Neural crest cell (in vitro differentiated cells): ENCODE data around the gene GPR157. TPM values are rescaled to one million over a fixed set of nuclear protein-coding genes. Genes with fewer than 3 reads are reported as not detected.

Source experiments
- DNase-seq: peaks from one replicate; pipeline ENCODE4 v3.0.0; 2021; ENCODE audit warnings: low read depth, mixed read lengths, low spot score
- H3K27ac Mint-ChIP-seq: one replicate; pipeline ENCODE4 v1.8.0; 2021; ENCODE audit warnings: mild to moderate bottlenecking, mixed read lengths; ENCODE audit not compliant: unreplicated experiment
- H3K27me3 Mint-ChIP-seq: 2 replicates; pipeline ENCODE4 v1.8.0; 2021; ENCODE audit warnings: low read depth, mild to moderate bottlenecking, mixed read lengths
- H3K36me3 Mint-ChIP-seq: 2 replicates; pipeline ENCODE4 v1.8.0; 2021; ENCODE audit warnings: low read depth, mild to moderate bottlenecking, mixed read lengths
- H3K4me1 Mint-ChIP-seq: 2 replicates; pipeline ENCODE4 v1.8.0; 2021; ENCODE audit warnings: mixed read lengths
- H3K4me3 Mint-ChIP-seq: one replicate; pipeline ENCODE4 v1.8.0; 2021; ENCODE audit warnings: mild to moderate bottlenecking, mixed read lengths
- H3K9me3 Mint-ChIP-seq: 2 replicates; pipeline ENCODE4 v1.8.0; 2021; ENCODE audit warnings: mixed read lengths
- total RNA-seq: library from RNA; stranded (reverse); gene quantifications from 2 replicates; pipeline ENCODE4 v1.2.1, GENCODE V29; 2021
- TF ChIP-seq, protein P1 (sequence below): fragments of 200-600 bp; sonication (generic); conservative IDR thresholded peaks from 2 replicates; pipeline ENCODE4 v1.5.0; 2021; ENCODE audit warnings: antibody characterized with exemption, mild to moderate bottlenecking

GPR157 gene
- total RNA-seq, 1 donor from 2014 or later, result 1.9 TPM

GRCh38 chr1:9119745-9120144 lies 9.2 kb downstream of the GPR157 start:
- peaks cover under 1% of the 10 kb centered on the region for H3K9me3 Mint-ChIP-seq
- DNase-seq, result no peak

DNA sequence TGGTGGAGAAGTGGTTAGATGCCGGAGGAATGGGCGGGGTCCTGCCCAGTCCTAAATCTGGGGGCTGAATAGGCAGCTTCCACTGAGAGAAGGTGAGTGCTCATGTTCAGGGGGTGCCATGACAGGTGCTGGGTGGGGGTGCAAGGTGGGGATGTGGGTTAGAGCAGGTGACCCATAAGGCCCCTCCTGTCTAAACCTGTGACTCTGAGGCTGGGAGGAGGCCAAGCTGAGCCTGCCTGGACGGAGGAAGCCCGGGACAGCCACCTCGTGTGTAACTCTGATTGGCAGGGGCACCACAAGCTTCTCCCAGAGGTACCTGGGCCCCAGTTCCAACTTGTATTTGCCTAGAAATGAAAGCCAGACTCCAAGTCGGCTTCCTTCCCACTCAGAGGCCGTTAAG lies 10.7 kb downstream of the GPR157 start:
- DNase-seq, result no peak
- Mint-ChIP-seq H3K4me3 (no peak overlapping the region), H3K36me3 (no peaks in the 10 kb centered on the region), H3K9me3 (no peaks in the 10 kb centered on the region), H3K27me3 (no peaks in the 10 kb centered on the region), H3K27ac (no peak overlapping the region), H3K4me1 (peaks cover 22% of the 10 kb centered on the region)
- TF ChIP-seq, protein P1, sequence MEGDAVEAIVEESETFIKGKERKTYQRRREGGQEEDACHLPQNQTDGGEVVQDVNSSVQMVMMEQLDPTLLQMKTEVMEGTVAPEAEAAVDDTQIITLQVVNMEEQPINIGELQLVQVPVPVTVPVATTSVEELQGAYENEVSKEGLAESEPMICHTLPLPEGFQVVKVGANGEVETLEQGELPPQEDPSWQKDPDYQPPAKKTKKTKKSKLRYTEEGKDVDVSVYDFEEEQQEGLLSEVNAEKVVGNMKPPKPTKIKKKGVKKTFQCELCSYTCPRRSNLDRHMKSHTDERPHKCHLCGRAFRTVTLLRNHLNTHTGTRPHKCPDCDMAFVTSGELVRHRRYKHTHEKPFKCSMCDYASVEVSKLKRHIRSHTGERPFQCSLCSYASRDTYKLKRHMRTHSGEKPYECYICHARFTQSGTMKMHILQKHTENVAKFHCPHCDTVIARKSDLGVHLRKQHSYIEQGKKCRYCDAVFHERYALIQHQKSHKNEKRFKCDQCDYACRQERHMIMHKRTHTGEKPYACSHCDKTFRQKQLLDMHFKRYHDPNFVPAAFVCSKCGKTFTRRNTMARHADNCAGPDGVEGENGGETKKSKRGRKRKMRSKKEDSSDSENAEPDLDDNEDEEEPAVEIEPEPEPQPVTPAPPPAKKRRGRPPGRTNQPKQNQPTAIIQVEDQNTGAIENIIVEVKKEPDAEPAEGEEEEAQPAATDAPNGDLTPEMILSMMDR, result no peak

More at GRCh38 chr1:9119745-9120144, 9.2 kb downstream of the GPR157 start:
- H3K36me3 Mint-ChIP-seq, result no peaks in the 10 kb centered on the region
- peak overlapping the region; percentile 50 for H3K27ac Mint-ChIP-seq
- TF ChIP-seq, protein P1, result no peak
- peaks cover under 1% of the 10 kb centered on the region for H3K27me3 Mint-ChIP-seq
- H3K4me3 Mint-ChIP-seq, result no peak overlapping the region
- H3K4me1 Mint-ChIP-seq, result peaks cover 22% of the 10 kb centered on the region

- H3K27me3 Mint-ChIP-seq, result no peaks in the 10 kb centered on the region
- no peaks in the 10 kb centered on the region for H3K9me3 Mint-ChIP-seq
- H3K4me1 Mint-ChIP-seq, result peaks cover 14% of the 10 kb centered on the region
- H3K27ac Mint-ChIP-seq, result no peak overlapping the region
- H3K36me3 Mint-ChIP-seq, result no peaks in the 10 kb centered on the region
- DNase-seq, result no peak
- no peak overlapping the region for H3K4me3 Mint-ChIP-seq
- TF ChIP-seq, protein P1, result no peak
These were observed 13.3 kb downstream of the GPR157 start for GRCh38 chr1:9115351-9116205.

- Mint-ChIP-seq H3K4me3 (no peak overlapping the region), H3K27ac (no peak overlapping the region)
- DNase-seq, result no peak
These were observed 15.7 kb downstream of the GPR157 start for GRCh38 chr1:9112961-9113880.

GRCh38 chr1:9111957-9112356 lies 16.9 kb downstream of the GPR157 start:
- TF ChIP-seq, protein P1, result no peak
- H3K4me3 Mint-ChIP-seq, result no peak overlapping the region
- H3K36me3 Mint-ChIP-seq, result no peaks in the 10 kb centered on the region
- no peak for DNase-seq
- no peak overlapping the region for H3K27ac Mint-ChIP-seq
- H3K4me1 Mint-ChIP-seq, result peaks cover 9% of the 10 kb centered on the region
- no peaks in the 10 kb centered on the region for H3K9me3 Mint-ChIP-seq
- no peaks in the 10 kb centered on the region for H3K27me3 Mint-ChIP-seq

More at GRCh38 chr1:9112961-9113880, 15.7 kb downstream of the GPR157 start:
- Mint-ChIP-seq H3K4me1 (peaks cover 3% of the 10 kb centered on the region), H3K9me3 (no peaks in the 10 kb centered on the region), H3K27me3 (no peaks in the 10 kb centered on the region), H3K36me3 (no peaks in the 10 kb centered on the region)
- TF ChIP-seq, protein P1, result no peak
